NCI-H82 (cell line): ENCODE measurements around the gene COX5B.
A peak's percentile ranks its signal among the peaks of the same experiment; 100 is the strongest.
"Not testable (repeated sequence)": the region's sequence is repeated elsewhere in the genome, so short reads cannot be mapped to it uniquely, and the experiment has no call there.

Experiments
- DNase-seq: peaks from one replicate; lab custom pipeline; 2025; lab: John Stamatoyannopoulos, UW

Gene COX5B

DNA sequence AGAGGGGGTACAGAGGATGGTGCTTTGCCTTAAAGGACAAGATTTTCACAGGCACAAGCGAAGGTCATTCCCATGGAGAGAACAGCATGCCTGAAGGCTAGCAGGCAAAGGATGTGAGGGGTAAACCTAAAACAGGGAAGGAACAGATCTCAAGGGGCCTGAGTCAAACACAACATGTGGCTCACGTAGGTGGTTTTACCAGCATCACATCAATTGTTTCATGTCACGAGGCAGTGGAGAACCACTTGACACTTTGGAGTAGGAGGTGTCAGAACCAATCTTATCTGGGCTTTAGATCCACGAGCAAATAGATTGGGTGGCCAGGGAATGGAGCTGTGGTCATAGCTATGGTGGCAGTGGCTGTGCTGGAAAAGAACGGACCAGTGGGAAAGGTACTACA lies 8.4 kb downstream of the COX5B start:
- no peak for DNase-seq

DNA sequence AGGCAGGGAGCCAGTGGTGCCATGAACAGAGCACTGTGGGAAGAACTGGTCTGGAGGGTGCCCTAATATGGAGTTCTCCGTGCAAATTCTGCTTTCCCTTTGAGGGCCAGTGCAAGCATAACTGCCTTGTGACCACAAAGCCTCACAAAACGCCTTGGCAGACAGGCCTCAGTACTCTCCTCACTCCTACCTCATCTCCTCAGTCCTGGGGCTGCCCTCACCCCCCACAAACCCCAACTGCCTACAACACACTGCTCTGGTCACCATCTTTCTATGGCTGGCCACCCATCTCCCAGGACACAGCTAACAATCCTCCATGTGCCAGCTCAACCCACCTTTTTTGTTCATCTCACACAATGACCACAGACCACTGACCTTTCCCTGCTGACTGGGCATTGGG lies 8.9 kb downstream of the COX5B start:
- no peak for DNase-seq

DNA sequence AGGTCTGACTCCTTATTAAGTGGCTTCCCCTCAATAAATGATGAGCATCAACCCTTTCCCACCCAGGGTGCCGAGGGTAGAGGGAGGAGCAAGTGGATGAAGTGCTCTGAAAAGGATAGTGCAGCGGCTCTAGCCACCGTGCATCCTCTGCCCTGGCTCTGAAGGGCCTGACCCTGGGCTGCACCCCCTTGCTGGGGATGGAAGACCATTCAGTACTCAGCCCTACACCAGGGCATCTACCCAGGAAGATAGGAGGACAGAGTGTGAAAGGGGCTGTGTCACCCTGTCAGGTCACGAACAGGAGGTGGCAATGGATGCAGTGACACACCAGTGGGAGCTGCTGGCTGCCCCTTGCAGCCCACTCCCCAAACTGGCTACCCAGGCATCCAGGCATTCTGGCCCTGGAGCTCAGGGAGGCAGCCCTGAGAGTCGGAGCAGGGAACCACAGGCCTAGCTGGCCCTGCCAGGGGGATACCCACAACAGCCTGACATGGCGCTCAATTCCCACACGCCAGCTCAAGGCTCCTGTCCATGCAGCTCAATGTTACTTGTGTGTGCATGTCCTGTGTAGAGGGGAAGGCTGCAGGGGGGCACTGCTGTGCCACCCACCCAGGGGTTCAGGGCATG lies 10.4 kb downstream of the COX5B start:
- no peak for DNase-seq

DNA sequence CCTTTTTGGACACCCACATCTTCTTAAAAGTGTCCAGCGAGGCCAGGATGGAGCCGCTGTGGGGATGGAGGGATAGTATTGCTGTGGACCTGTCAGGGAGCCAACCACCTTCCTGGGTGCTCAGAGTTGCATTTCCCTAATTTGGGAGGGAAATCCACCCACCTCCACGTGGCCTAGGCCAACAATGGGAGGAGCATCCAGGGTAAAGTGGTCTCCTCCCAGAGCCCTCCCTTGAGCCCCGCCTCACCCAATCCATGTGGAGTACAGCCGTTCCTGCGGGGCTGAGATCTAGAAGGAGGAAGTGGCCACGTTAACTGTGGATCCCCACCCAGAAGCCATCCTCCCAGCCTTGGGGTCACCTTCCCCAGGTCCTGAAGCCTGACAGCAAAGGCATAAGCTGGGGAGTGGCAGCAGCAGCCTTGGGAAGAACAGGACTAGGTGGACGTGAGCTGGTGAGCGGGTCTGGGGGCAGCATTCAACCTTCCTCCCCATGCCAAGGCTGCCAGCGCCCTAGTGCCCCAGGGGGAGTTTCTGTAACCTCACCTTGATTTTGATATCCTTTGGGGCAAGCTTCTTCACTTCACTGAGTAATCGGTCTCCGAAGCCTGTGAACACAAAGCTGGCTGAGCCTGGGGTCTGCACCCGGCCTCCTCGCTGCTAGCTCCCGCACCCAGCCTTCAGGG lies 11.2 kb downstream of the COX5B start:
- DNase-seq, result no peak

DNA sequence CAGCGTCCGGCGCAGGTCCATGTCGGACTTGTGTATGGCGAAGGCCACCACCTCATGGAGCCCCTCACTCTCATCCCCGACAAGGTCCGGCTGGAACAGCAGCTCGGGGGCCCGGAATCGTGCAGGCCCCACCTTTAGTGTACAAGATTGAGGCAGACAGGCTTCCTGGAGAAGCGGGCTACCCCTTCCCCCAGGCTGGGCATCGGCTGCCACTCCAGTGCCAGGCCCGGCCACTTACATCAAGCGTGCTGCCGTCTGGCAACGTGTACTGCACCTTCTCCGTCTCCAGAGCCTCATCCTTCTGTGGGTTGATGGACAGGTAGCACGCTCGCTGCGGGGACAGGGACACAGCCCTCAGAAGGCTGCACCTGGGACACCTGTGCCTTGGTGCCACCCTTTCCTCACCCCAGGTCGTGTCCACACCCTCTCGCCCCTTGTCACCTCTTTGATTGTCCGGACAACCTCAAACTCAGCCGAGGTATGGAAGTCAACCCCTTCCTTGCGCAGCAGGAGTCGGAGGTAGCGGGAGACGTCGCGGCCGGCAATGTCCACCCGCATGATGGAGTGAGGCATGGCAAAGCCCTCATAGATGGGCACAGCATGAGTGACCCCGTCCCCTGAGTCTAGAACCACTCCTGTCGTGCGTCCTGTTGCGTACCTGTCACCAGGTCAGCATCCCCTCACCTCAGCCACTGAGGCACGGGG lies 12.3 kb downstream of the COX5B start:
- DNase-seq, result no peak

DNA sequence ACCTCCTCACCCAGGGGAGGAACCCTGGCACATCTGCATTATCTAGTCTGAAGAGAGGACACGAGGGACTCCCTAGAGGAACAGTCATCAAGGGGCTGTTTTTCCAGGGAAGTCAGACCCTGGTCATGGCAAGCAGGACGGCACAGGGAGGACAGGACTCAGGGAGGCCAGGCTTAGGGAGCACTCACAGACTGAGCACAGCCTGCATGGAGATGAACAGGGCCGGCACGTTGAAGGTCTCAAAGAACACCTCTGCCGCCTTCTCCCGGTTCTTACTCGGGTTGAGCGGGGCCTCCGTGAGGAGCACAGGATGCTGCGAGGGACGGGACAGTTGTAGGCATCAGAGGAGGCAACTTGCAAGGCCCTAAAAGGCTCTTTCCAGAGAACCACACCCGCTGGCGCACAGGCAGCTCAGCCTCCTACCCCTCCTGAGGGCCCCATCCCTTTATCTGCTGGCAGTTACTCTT lies 12.9 kb downstream of the COX5B start:
- no peak for DNase-seq

DNA sequence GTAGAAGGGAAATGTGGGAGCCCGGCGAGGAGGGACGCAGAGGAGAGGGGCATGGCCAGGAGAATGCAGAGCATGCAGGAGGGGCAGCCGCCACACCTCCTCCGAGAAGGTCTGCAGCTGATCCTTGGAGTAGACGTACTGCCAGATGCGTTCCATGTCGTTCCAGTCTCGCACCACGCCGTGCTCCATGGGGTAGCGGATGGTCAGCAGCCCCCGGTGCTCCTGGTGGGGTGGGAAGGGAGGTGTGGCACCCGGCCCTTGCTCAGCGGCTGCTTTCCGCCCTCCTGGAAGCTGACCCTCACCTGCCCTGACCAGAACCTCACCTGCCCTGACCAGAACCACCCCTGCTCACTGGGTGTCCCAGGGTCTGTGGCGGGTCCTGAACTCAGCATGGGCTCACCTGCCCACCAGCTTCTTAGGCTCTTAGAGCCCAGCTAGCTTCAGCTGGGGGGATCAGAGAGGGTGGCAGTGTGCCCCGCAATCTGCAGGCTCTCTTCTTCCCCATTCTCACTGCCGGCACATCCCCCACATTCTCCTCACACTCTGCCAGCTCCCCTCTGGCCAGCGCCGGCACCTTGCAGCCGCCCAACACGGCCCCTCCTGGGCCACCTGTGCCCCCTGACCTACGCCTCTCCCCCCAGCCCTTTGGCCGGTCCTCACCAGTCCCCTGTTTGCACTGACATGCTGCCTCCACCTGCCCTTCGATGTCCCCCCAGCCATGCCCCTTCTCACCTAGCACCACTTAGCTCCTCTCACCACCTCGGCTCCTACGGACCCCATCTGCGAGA lies 13.6 kb downstream of the COX5B start:
- DNase-seq, result no peak

DNA sequence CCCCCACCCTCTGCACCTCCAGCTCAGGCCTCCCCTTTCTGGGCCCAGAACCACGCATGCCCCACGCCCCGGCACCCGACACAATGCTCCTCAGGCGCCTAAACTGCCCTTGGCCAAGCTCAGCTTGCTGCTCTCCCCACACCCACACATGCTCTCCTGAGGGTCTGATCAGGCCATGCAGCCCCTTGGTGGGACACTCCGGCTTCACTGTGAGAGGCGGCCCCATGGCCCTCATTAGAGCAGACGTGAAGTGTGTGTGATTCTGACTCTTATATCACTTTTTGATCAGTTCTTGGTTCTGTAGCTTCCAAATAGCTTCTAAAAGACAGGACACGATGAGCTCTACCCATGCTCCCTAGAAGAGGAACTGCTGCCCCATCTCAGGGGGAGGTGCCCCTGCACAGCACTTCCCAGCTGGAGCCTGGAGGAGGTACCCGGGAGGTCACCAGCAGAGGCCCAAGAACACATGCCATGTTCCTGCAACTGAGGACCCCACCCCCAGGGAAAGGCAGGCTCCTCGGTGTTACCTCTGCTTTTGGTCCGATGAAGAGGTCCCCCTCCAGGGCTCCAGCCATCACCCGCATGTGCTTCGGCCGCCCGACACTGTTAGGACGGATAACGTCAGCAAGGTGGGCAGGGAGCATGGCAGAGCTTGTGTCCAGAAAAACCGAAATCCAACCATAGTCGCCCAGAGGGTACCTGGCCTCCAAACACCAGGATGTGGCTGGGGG lies 14.3 kb downstream of the COX5B start:
- DNase-seq, result no peak

DNA sequence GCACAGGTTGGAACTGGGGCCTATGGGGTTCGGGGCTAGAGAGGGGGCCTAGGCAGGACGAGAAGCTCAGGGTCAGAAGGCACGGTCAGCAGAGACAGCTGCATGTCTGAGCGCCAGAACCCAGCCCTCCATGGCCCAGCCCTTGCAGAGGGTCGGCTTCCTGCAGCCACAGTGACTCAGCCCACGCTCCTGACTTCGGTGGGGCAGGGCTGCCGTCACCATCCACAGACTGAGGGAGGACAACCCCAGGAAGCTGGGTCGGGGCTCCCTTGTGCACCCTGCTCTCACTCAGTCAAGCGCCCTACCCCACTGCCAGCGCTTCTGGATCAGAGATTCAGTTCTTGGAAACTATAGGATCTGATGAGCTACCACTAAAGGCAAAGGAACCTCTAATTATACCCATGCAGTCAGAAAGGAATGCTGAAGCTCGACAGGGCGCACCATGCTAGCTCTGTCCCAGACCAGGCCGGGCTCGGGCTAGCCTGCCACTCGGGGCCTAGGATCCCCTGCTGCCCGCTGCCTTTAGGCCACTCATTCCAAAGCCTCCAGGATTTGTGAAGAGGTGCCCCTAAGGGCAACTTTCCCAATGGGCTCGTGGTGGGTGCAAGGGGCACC lies 15.0 kb downstream of the COX5B start:
- DNase-seq, result no peak

DNA sequence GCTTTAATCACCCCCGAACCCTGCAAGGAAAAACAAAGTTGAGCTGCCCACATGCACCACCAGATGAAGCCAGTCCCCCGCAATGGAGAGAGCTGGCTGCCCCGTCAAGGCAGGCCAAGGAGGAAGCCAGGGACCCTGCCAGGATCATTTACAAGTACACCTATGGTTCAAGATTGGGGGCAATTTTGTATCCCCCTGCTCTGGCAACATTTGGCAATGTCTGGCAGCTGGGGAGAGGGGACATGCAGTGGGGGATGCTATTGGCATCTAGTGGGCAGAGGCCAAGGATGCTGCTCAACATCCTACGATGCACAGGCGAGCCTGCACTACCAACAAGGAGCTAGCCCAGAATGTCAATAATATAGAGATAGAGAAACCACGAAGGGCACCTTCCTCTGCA lies 16.1 kb downstream of the COX5B start:
- DNase-seq, result no peak

DNA sequence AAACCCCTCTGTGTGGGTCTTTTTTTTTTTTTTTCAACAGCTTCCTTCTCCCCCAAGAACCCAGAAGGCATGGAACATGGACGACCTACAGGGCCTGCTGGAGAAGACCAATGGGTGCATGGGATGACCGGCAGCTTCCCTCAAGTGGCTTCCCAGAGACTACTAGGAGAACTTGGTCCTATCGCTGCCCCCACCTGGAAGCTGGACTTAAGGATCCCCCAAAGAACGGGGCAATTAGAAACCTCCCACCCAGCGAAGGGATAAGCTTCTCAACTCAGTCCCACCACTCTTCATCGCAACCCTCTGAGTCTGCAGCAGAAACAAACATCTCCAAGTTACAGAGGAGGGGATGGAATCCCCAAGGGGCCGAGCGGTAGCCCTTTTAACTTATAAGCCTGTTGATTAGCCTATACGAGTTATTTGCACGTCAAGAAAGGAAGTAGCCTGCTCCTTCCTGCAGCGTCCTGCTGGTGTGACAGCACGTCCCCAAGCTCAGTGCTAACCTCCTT lies 16.6 kb downstream of the COX5B start:
- no peak for DNase-seq

DNA sequence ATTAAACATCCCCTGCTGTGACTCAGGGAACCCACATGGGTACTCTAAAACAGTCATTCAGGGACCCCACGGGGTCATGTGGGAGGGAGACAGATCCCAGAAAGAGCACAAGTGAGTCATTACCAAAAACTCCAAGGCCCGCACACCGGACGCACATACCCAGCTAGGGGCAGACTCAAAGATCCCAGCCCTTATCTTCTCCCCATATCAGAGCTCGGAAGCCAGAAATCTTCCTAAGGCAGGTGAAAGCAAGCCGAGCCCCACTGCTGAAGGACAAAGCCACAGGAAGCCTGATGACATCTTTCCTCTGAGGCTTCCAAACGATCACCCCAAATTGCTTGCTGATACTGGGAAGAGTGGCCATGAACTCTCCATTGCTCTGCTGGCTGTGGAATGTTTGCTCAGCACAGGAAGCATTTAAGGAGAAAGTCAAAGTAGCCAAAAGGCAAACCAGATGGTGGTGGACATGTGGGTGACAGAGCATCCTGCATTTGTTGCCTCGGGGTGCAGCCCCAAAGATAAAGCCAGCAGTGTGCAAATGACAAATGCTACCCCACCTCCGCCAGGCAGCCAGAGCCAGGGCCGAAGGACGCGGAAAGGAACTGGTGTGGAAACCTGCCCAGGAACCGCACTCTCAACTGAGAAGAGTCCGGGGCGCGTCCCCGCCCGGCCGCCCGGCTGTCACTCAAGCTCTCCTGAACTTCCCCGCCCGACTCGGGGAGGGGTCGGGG lies 17.2 kb downstream of the COX5B start:
- DNase-seq, result peak; percentile 53

DNA sequence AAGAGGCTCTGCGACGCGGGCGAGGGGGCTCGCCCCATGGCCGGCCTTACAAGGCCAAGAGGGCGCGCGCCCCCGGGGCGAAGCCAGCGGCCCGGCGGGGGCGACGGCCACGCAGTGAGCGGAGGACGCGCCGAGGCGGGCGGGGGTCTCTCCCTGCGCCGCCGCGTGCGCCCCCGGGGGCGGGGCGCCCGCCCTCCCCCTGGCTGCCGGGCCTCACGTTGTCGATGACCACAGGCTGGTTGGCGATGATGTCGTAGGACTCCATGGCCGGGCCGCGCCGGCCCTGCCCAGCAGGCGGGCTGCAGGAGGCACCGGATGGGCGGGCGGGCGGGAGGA lies 17.7 kb downstream of the COX5B start:
- no peak for DNase-seq

DNA sequence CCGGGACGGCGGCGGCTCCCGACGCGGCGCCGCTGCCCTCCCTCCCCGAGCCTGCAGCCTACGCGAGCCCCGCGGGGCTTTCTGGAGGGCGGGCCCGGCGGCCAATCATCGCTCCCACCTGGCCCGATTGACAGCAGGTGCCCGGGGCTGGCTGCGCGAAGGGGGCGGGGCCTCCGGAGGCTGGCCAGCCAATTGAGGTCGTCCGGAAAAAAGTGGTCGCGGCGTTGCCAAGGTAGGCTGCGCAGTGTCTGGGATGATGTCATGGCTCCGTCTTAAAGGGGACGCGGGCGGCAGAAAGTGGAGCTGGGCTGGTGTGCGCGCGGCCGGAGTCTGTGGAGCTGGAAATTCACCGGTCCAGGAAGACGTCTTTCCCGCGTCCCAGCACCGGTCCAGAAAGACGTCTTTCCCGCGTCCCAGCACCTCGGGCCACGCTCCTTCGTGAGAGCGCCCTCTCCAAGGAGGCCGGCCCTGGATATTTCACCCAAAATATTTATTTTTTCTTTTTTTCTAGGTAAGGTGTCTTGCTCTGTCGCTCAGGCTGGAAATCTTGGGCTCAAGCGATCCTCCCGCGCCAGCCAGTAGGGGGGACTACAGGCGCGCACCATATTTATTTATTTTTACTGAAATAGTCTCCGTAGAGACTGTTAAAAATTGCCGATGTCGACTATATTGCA lies 18.2 kb downstream of the COX5B start, which contains the start of gene ACTR1B:
ACTR1B (minus strand) TSS at position 83 of the 674 bp plus-strand sequence. CDS start 154 bp downstream, outside the sequence.
- peak; percentile 92 for DNase-seq

DNA sequence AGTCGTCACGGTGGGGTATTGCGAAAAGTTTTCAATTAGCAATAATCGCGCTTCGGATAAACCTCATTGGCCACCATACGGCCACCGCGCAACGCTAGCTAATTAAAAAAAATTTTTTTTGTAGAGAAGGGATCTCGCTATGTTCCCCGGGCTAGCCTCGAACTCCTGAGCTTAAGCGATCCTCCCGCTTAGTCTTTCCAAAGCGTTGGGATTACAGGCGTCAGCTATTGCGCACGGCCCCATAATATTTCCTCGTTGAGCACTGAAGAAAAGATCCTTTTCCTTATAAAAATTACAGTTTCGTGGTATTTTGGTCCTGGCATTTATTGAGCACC lies 18.7 kb downstream of the COX5B start:
- peak; percentile 52 for DNase-seq

DNA sequence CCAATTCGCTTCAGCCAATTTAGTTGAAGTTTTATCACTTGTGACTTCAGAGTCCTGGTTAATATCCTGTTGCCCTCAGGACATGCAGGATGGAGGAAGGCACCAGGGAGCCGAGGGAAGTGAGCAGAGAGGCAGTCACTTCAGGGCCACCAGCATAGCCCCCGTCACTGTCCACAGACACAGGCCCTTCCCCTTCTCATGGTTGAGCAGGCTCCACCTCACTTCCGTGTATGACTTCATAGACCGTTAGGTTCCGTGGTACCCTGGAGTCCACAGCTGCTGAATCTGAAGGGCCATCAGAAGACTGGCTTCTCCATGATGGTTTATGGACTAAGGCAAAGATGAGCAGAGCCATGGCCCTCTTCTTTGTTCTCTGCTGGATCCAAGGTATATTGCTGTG lies 23.6 kb downstream of the COX5B start, which contains the start of gene C2orf92:
C2orf92 (plus strand) TSS at position 266 of the 400 bp plus-strand sequence; CDS start at position 342, 76 bp downstream.
- DNase-seq, result no peak

DNA sequence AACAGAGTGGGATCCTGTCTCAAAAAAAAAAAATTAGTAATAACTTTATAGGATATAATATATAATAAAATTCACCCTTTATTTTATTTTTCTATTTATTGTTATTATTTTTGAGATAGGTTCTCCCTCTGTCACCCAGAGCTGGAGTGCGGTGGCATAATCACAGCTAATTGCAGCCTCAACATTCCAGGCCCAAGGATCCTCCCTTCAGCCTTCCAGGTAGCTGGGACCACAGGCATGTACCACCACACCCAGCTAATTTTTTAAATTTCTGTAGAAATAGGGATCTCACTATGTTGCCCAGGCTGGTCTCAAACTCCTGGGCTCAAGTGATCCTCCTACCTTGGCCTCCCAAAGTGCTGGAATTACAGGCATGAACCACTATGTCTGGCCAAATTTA lies 24.6 kb downstream of the COX5B start:
- no peak for DNase-seq

DNA sequence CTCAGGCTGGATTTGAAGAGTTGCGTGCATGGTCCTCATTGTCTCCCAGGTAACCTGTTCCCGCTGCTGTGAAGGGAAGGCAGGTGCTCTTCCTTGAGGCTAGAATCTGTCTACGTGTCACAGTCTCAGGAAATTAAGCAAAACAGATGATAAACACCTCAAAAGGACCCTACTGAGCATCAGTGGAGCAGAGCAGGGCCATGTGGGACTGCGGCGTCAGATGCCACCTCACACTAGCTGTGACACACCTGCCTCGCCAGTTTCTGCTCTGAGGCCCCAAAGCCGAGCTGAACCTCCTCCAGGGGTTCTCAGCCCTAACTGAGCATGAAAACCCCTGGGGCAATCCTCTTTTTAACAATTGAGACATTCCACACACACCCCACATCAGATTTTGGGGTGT lies 25.7 kb downstream of the COX5B start:
- DNase-seq, result no peak

DNA sequence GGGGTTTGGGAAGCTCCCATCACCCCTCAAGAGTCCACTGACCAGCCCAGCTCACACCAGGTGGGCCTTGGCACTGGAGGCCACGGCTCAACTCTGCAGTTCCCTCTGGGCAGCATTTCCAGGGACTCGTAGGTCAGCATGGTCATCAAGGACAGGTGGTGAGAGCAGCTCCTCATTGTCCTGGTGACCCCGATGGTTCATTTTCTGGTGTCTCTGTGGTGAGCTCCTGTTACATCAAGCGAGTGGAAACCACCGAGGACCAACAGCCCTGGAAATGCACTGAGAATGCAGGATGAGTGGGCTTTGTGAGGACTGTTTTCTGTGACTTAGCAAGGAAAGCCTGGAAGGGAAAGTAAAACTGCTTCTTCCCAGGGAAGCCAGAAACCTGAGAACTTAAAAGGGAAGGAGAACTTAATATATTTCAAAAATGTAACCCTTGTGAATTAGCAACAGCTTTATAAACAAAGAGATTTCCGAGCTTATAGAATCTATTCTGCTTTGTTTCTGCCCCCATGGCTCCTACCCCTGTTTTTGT lies 26.8 kb downstream of the COX5B start:
- DNase-seq, result not testable (repeated sequence)
